Stimulated activated naive CD4-positive, alpha-beta T cell (primary cell): ENCODE results near the gene EXOC3.
"Not testable (repeated sequence)": the region's sequence is repeated elsewhere in the genome, so short reads cannot be mapped to it uniquely, and the experiment has no call there.

Experiments used
- DNase-seq, 6 experiments: peaks; one replicate each; lab custom pipeline; 2025; lab: John Stamatoyannopoulos, UW

Gene EXOC3

DNA sequence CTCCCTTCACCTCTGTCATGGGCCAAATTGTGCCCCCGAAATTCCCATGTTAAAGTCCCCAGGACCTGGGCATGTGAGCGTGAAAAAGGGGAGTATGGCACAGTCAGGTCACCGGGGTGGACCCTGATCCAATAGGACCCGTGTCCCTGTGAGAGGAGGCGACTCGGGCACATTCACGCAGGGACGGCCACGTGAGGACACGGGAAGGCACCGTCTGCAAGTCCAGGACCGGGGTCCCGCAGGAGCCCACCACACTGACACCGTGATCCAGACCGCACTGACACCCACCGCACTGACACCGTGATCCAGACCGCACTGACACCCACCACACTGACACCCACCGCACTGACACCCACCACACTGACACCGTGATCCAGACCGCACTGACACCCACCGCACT is 43.6 kb downstream of the EXOC3 start:
- DNase-seq = not testable (repeated sequence)

DNA sequence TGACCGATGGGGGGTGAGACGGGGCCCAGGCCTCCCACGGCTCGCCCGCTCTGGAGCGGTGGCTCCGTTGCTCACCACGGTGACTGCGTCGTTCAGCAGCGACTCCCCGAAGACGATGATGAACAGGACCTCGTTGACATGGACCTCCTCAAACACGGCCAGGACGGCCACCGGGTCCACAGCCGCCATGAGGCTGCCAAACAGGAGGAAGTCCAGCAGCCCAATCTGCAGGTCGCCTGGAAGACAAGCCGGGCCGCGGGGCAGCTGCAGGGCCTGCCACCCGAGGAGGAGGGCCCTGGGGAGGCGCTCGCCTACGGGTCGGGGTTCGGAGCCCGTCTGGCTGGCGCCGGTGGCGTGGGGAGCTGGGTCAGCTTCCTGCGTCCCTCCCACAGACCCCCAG is 45.3 kb downstream of the EXOC3 start:
- no peak for DNase-seq

DNA sequence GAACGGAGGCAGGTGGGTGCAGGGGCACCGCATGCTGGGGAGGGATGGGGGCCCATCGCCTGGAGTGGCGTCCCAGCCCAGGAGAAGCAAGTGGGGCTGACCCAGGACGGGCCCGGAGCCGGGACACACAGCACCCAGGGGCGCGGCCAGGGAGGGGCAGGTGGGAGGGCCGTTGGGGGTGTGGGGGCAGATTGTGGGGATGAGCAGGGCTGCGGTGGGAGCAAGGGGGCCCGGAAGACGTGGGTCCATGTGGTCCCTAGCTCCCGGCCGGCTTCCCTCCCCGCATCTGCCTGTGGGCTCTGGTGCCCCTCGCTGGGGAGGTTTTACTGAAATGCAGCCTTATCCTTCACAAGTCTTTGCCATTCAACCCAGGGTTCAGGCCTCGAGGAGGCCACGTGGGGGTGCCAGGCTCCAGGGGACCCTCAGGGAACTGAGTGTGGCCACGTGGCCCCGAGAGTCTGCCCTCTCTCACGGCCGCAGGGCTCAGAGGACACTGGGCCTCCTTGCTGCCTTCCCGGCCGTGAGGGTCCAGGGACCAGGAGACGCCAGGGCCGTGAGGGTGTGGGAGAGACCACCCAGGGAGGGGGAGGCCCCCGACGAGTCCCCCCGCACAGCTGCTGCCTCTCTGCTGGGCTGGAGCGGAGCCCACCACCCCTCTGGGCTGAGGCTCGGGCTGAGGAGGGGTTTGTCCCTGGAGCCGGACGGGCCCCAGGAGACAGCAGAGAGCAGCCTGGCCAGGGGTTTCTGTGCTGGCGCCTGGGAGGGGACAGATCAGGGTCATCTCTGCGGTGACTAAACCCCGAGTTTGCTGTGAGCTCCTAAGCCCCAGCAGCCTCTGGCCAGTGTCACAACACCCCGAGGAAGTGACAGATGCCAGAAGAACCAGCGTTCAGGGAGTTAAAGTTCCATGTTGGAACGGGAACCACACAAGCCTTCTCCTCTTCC is 46.0 kb downstream of the EXOC3 start:
- DNase-seq = no peak

DNA sequence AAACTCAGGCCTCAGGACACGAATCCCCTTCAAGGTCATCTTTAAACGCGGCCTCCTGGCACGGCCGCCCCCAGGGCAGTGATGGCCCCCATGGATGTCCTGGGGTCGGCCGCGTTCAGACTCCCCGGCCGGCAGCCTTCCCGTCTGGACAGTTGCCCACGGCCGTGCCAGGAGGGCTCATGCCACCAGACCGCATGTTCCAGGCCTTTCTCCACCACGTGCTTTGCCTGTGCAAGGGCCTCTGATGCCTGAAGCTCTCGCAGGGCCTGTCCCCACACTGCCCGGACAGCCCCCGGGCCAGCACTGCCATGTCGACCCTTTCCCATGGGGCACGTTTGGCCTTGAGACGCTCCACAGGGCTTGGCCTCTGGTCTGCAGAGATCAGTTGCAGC is 46.7 kb downstream of the EXOC3 start:
- DNase-seq = no peak

DNA sequence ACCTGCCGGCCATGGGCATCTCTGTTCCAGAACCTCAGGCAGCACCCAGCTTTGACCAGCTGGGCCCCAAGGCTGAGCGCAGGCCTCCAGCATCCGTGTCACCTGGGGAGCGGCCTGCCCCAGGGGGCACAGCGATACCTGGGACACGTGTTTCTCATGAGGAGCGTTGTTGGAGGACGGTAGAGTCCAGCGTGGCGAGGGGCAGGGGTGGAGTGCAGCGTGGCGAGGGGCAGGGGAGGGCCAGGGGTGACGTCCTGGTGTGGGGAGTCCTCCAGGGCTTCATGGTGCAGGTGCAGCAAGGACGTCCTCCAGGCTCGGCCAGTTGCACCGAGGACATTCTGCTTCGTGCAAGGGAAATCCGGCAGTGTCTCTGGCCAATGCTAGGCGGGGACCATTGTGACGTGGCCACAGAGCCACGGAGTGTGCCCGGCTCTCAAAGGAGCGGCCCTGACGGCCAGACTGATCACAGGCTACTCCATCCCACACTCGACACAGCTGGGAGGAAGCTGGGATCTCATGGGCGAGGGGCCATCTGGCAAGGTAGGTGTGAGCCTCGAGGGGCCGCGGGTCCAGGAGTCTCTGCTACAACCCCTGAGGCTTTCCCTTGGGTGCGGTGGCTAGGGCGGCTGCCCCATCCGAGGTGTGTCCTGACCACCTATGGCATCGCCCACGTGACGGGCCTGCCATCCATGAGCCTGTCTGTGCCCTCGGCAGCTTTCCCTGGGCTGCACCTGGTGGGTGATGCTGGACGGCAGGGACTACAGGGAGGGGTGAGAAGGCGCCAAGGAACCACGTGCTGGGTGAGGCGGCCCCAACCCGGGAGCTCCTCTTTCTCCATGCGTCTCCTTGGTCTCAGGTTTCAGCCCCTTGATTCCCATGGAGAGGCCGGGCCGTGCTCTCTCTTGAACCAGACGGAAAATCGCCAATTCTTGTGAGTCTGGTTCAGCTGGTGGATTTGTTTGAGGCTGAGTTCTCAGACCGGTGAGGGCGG is 47.4 kb downstream of the EXOC3 start:
- DNase-seq = no peak

DNA sequence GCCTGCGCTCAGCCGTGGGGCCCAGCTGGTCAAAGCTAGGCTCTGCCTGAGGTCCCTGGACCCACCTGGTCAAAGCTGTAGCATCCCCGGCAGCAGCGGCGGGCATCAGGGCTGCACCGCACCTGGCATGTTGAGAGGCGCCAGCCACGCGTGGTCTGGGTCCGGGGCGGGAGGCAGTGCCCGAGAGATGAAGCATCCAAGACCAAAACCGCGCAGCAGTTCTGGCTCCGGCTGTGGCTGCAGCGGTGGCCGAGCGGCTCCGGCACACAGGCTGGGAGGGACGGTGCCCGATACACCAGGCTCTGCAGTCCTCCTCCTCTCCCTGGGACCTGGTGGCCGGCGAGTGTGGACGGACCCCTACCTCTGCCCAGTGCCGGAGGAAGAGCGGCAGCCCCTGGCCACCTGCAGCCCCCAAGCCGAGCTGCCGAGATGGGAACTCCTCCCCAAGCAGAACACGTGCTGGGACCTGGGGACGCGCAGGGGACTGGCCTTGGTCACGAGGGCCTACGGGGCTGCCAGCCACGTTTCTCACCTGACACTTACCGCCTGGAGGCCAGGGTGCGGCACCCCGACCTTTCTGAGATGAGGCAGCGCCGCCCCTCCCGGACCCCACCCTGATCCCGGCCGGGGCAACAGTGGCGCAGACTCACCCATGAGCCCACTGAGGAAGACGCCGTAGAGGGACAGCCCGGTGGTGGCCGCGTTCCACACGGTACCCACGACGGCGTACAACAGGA is 48.3 kb downstream of the EXOC3 start:
- no peak for DNase-seq

DNA sequence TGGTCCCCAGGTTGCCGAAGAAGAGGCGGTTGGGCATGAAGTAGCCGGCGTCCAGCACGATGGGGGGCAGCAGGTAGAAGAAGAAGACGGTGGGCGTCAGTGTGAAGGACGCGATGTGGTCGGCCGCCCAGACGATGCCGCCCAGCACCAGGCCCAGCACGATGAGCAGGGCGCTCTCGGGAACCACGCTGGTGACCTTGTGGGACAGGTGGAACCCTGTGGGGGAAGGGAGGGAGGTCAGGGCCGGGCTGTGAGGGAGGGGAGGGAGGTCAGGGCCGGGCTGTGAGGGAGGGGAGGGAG is 48.8 kb downstream of the EXOC3 start:
- no peak for DNase-seq

DNA sequence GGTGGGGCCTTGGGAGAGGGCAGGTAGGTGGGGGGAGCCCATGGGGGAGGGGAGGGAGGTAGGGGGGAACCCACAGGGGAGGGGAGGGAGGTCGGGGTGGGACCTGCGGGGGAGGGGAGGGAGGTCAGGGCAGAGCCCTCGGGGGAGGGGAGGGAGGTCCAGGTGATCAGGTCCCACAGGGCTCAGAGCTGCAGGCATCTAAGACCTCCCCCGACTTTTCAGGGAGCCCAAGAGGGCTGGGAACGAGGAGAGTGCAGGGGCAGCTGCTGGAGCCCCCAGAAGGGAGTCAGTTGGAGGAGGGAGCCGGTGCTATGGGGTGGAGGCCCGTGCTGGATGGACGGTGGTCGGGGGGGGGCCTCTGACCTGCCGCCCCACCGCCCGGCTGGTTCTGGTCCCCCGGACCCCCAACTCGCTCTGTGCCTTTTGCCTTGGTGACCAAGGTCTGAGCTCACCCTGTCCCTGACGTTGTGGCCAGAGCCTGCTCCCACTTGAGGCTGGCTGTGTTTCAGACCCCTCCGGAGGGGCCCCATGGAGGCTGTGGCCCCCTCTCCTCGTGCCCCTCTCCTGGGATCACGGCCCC is 49.4 kb downstream of the EXOC3 start:
- no peak for DNase-seq

DNA sequence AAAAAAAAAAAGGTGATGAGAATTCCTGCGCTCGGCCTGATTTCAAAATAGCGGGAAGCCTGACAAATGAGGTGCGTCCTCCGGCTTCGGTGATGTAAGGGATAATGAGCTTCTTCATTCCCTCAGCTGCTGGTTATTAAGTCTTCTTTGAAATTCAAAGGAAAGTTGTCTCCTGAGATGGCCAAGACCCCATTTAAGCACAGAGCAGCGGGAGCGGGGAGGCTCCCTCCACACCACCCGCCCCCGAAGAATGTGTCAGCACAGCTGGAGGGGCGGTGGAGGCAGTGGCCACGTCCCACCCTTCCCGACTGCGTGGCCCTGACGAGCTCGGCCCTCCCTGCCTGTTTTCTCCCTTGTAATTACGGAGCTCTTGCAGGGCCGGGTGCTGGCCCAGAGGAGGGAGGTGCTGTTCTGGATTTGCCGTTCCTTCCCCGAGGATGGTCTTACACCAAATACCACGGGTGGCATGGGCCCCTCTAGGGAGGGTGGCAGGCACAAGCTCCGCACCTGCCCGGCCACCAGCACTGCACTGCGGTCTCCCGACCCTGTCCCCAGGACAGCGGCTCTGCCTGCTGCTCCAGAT is 50.2 kb downstream of the EXOC3 start:
- no peak for DNase-seq

DNA sequence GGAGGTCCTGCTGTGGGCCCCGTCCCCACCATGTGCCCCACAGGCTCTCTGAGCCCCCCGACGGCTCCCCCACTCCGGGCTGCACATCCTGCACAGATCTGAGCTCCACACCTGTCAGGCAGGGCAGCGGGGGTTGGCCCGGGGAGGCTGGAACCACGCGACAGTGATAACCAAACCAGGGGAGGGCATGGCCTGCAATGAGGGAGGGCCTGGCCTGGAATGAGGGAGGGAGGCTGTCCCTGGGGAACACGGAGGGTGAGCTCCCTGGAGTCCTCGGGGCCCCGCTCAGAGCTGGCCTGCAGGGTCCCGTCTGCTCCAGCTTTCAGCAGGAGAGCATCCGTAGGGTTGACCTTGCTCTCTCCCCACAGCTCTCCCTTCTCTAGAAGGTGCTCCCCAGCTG is 50.8 kb downstream of the EXOC3 start:
- no peak for DNase-seq

DNA sequence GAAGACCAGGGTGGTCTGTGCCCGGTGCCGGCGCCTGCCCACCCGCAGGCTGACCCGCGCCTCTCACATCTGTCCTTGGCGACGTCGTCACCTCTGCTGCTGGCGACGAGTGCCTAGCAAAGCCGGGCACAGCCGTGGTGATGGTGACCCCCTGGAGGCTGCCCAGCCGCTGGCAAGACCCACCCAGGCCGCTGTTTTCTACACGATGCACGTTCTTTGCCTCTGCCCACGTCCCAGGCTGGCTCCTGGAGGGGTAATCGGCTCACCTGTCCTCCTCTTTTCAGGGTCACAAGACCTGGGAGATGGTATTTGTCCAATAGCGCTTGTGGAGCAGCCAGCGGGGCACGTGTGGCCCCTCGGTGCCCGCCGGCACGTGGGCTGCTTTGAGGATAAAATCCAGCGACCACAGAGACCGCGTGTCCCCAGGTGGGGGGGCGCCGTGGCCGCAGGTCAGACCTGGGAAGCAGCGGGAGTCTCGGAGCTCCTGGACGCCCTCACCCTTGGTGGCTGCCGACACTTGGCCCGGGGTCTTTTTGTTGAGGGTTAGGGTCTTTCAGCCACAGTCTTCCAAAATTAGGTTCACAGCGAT is 51.8 kb downstream of the EXOC3 start:
- DNase-seq = no peak

DNA sequence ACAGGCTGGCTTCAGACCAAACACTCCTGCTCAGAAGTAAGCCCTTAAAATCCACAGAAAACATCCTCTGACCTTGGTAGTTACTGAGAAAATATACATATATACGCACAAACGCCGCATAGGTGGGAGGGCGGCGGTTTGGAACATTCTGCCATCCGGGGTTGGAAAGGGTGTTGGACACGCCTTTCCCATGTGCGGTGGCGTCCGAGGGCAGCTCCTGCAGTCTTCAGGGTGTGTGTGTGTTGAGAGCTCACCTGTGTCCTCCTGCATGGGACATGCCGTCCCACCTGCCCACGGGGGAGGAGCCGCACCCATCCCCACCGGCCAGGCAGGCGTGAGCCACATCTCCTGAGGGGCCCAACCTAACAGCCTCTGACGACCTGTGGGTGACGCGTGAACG is 53.1 kb downstream of the EXOC3 start:
- no peak for DNase-seq

DNA sequence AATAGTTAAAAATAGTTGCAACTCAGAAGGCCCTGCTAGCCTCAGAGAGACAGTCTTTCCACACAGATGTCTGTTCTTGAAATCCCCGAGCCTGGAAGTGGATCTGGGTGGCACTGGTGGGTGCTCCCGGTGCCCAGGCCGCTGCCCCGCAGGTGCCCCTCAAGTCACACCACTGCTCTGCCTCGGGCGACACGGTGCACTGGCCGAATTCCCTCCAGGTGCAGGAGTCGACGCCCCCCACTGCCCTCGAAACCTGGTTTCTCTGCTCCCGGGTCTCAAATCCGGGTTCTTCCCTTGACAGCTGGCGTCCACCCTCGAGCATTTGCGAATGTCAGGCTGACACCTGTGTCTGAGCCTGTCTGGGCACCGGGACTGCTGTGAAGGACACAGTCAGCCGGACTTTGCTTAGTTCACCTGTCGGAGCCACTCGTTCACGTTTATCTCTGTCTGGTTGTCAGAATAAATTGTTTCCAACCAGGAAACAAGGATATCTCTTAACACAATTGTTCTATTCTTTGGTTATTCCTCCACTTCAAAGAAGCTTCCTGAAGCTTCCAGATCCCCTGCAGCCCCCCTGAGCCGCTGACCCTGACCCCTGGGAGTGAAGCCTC is 54.2 kb downstream of the EXOC3 start:
- DNase-seq = no peak

DNA sequence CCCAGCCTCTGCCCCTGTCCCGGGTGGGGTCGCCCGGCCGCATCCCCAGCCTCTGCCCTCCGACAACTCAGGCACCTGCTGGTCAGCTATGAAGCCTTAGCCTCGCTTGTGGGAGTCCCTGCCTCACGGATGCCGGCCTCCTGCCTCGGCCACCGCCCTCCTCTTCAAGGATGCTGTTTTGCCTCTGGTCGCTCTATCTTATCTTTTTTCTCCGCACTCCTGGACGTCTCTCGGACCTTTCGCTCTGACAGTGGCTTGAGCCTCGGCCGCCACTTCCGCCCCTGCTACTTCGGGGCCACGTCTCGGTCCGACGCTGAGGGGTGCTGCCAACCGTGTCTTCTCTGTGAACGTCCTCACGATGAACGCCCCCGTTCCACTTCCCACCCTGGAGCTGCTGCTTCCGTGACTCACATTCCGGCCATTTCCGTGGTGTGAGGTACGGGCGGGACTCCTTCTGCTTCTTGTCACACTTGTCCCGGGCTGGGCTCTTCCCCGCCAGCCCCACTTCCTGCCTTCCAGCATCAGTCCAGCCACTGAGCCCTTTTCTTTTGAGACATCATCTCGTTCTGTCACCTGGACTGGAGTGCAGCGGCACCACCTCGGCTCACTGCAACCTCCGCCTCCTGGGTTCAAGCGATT is 55.0 kb downstream of the EXOC3 start:
- no peak for DNase-seq

DNA sequence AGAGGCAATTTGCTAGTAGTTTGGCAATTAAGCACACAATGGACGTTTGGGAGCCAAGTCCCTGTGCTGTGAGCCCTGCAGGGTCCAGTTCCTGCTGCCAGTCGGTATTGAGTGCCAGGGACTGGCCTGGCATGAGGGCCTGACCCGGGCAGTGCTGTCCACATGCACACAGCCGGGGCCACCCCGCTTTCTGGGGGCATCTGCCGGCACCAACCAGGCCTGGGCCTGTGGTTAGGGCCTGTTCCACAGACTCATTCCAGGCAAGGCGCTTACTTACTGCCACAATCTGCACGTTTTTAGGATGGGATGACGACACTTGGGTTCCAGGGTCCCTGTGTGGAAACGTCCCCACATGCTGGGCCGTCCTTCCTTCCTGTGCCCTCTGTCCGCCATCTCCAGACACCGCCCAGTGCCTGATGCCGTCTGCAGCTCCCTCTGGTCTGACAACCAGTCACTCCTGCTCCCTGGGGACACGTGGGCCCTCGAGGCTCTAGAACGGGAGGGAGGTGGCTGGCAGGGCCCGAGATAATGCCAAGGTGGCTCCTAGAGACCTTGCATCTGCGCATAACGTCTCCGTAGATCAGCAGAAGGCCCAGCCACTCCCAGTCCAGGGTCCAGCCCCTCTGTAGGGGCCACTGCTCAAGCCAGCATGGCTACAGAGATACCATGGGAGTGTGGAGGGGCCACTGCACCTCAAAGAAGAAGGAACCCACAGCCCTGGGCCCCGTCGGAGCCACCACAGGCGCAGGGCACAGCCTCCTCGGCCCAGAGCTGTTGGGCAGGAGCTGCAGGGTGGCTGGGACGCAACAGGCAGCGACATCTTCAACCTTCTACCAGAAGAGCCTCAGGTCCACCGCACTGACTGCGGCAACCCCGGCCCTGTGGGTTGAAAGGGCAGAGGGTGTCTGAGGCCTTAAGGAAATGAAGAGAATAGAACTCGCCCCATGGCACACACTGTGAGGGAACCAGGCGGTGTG is 56.5 kb downstream of the EXOC3 start:
- DNase-seq = no peak

DNA sequence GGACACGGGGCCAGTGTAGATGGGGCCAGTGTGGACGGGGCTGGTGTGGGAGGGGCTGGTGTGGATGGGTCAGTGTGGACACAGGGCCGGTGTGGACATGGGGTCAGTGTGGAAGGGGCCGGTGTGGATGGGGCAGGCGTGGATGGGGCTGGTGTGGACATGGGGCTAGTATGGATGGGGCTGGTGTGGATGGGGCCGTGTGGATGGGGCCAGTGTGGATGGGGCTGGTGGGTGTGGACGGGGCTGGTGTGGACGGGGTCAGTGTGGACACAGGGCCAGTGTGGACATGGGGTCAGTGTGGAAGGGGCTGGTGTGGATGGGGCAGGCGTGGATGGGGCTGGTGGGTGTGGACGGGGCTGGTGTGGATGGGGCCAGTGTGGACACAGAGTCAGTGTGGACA is 57.5 kb downstream of the EXOC3 start:
- no peak for DNase-seq

DNA sequence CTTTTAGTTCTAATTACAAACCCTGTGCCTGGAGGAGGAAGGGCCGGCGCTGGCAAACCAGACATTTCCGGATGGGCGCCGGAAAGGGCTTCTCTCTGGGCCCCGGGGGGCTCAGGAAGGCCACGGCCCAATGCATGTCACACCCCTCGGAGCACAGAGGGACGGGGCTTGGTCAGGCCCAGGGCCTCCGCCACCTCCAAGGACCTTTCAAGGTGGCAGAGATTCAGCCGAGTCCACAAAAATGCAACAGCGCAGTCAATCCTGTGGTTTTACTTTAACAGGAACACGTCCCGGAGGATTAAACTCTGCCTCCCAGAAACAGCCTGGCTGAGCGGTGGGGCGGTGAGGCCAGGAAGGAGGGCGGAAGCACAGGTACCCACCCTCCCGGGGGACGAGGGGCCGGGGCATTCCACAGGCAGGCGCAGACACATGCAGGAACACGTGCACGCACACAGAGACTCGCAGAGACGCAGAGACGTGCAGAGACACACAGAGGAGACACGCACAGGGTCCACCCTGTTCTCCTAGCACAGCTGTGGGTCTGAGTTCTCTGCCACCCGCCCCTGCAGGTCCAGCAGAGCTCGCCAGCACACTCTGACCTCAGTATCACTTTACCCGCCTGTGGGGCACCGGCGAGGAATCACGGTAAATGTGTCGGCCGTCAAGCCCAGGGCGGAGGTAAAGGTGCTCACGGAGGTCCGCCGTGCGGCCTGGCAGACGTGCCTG is 58.3 kb downstream of the EXOC3 start:
- no peak for DNase-seq

DNA sequence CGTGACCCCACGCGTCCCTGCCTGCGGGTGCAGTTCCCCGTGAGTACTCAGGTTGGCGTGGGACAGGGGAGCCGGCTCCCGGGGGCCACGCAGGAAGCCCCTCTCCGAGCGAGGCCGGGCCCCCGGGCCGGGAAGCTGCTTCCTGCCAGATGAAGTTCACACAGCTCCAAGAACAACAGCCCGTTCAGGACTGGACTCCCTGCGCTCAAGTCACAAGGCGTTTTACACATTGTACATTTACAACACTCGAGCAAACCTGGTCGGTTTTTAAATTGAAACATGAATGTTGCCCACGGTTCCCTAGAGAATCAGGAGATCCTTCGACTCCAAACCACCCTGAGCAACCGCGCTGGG is 58.8 kb downstream of the EXOC3 start:
- DNase-seq = no peak
